ENCODE results near the gene DDX56. TPM values are rescaled to one million over a fixed set of nuclear protein-coding genes. Genes with fewer than 3 reads are reported as not detected.

DDX56 gene
- 52.0 TPM for polyA plus RNA-seq

GRCh38 chr7:44573464-44574286 lies at the start of gene DDX56:
DDX56 (minus strand) TSS chr7:44573908; CDS start chr7:44573895, 13 bp downstream.
- Mint-ChIP-seq H3K4me3 (peak within 1 kb of the TSS; percentile 90 to 99 (median 98)), H3K36me3 (peaks cover 1% of the 10 kb centered on the region), H3K27me3 (no peaks in the 10 kb centered on the region), H3K4me1 (peaks cover 10 to 24% (median 18%) of the 10 kb centered on the region in 3 donors), H3K27ac (peak within 1 kb of the TSS; percentile 96 to 99 (median 96)), H3K9me3 (no peaks in the 10 kb centered on the region)

- H3K27ac Mint-ChIP-seq: peak overlapping the region; percentile 3 to 96 (median 88)
- H3K4me3 Mint-ChIP-seq: peak overlapping the region; percentile 23 to 85 (median 65)
- peaks cover 1% of the 10 kb centered on the region for H3K36me3 Mint-ChIP-seq
- peaks cover 47 to 56% (median 53%) of the 10 kb centered on the region in 3 donors for H3K4me1 Mint-ChIP-seq
- no peaks in the 10 kb centered on the region for H3K27me3 Mint-ChIP-seq
- H3K9me3 Mint-ChIP-seq: no peaks in the 10 kb centered on the region
Measured at GRCh38 chr7:44622342-44623151, 48.8 kb upstream of the DDX56 start.

GRCh38 chr7:44621750-44622103 lies 48.0 kb upstream of the DDX56 start:
- H3K4me1 Mint-ChIP-seq: peaks cover 50 to 60% (median 53%) of the 10 kb centered on the region in 3 donors
- no peaks in the 10 kb centered on the region for H3K27me3 Mint-ChIP-seq
- H3K4me3 Mint-ChIP-seq: peak overlapping the region in 1 of 4 donors; percentile 45
- H3K36me3 Mint-ChIP-seq: peaks cover 1% of the 10 kb centered on the region
- peak overlapping the region in 1 of 3 donors; percentile 84 for H3K27ac Mint-ChIP-seq
- H3K9me3 Mint-ChIP-seq: no peaks in the 10 kb centered on the region

GRCh38 chr7:44621034-44621749 lies 47.5 kb upstream of the DDX56 start:
- Mint-ChIP-seq H3K27me3 (no peaks in the 10 kb centered on the region), H3K36me3 (peaks cover 1% of the 10 kb centered on the region), H3K4me1 (peaks cover 51 to 60% (median 53%) of the 10 kb centered on the region in 3 donors), H3K9me3 (no peaks in the 10 kb centered on the region), H3K27ac (peak overlapping the region in 2 of 3 donors; percentile 43 to 83), H3K4me3 (no peak overlapping the region)

- Mint-ChIP-seq H3K4me3 (peak overlapping the region in 2 of 4 donors; percentile 24 to 53), H3K27me3 (peaks cover 3% of the 10 kb centered on the region), H3K36me3 (peaks cover 4% of the 10 kb centered on the region), H3K4me1 (peaks cover 58 to 64% (median 58%) of the 10 kb centered on the region in 3 donors), H3K9me3 (no peaks in the 10 kb centered on the region), H3K27ac (peak overlapping the region in 2 of 3 donors; percentile 42 to 49)
Measured at GRCh38 chr7:44618753-44619152, 45.0 kb upstream of the DDX56 start.

- Mint-ChIP-seq H3K27ac (peak overlapping the region in 1 of 3 donors; percentile 49), H3K27me3 (peaks cover 3% of the 10 kb centered on the region), H3K36me3 (peaks cover 4% of the 10 kb centered on the region), H3K4me1 (peaks cover 53 to 59% (median 53%) of the 10 kb centered on the region in 3 donors), H3K9me3 (no peaks in the 10 kb centered on the region), H3K4me3 (no peak overlapping the region)
Measured at GRCh38 chr7:44618045-44618444, 44.3 kb upstream of the DDX56 start.

- Mint-ChIP-seq H3K36me3 (peaks cover 4% of the 10 kb centered on the region), H3K4me1 (peaks cover 47 to 53% (median 47%) of the 10 kb centered on the region in 3 donors), H3K9me3 (no peaks in the 10 kb centered on the region), H3K4me3 (no peak overlapping the region), H3K27ac (peak overlapping the region in 2 of 3 donors; percentile 39 to 47), H3K27me3 (peaks cover 3% of the 10 kb centered on the region)
Measured at GRCh38 chr7:44617225-44617890, 43.6 kb upstream of the DDX56 start.

- Mint-ChIP-seq H3K36me3 (peaks cover 4% of the 10 kb centered on the region), H3K27me3 (peaks cover 3% of the 10 kb centered on the region), H3K27ac (no peak overlapping the region), H3K4me3 (no peak overlapping the region), H3K4me1 (peaks cover 48 to 52% (median 48%) of the 10 kb centered on the region in 3 donors), H3K9me3 (no peaks in the 10 kb centered on the region)
Measured at GRCh38 chr7:44616545-44616944, 42.8 kb upstream of the DDX56 start.

GRCh38 chr7:44615793-44616192 lies 42.1 kb upstream of the DDX56 start:
- H3K4me3 Mint-ChIP-seq: peak overlapping the region in 1 of 4 donors; percentile 85
- H3K36me3 Mint-ChIP-seq: peaks cover 4% of the 10 kb centered on the region
- H3K9me3 Mint-ChIP-seq: no peaks in the 10 kb centered on the region
- peaks cover 3% of the 10 kb centered on the region for H3K27me3 Mint-ChIP-seq
- H3K27ac Mint-ChIP-seq: no peak overlapping the region
- H3K4me1 Mint-ChIP-seq: peaks cover 42 to 47% (median 45%) of the 10 kb centered on the region in 3 donors

- Mint-ChIP-seq H3K4me3 (peak overlapping the region; percentile 4 to 85 (median 70)), H3K36me3 (peaks cover 4% of the 10 kb centered on the region), H3K27me3 (peaks cover 3% of the 10 kb centered on the region), H3K27ac (peak overlapping the region in 2 of 3 donors; percentile 47 to 87), H3K9me3 (no peaks in the 10 kb centered on the region), H3K4me1 (peaks cover 42 to 45% (median 45%) of the 10 kb centered on the region in 3 donors)
Measured at GRCh38 chr7:44615149-44615611, 41.5 kb upstream of the DDX56 start.

GRCh38 chr7:44609829-44610228 lies 36.1 kb upstream of the DDX56 start:
- peaks cover 4% of the 10 kb centered on the region for H3K36me3 Mint-ChIP-seq
- peak overlapping the region in 1 of 4 donors; percentile 81 for H3K4me3 Mint-ChIP-seq
- peak overlapping the region in 2 of 3 donors; percentile 32 to 85 for H3K27ac Mint-ChIP-seq
- H3K4me1 Mint-ChIP-seq: peaks cover 19 to 35% (median 31%) of the 10 kb centered on the region in 3 donors
- H3K27me3 Mint-ChIP-seq: no peaks in the 10 kb centered on the region
- no peaks in the 10 kb centered on the region for H3K9me3 Mint-ChIP-seq

GRCh38 chr7:44608916-44609648 lies 35.4 kb upstream of the DDX56 start:
- Mint-ChIP-seq H3K36me3 (peaks cover 4% of the 10 kb centered on the region), H3K9me3 (no peaks in the 10 kb centered on the region), H3K27ac (peak overlapping the region in 2 of 3 donors; percentile 57 to 85), H3K4me1 (peaks cover 13 to 31% (median 27%) of the 10 kb centered on the region in 3 donors), H3K4me3 (peak overlapping the region in 3 of 4 donors; percentile 30 to 86 (median 81)), H3K27me3 (peaks cover under 1% of the 10 kb centered on the region)
